Measurements from ENCODE around the gene EPS15. TPM values are rescaled to one million over a fixed set of nuclear protein-coding genes. Genes with fewer than 3 reads are reported as not detected.

EPS15 gene
- total and polyA plus RNA-seq, 9 of the 15 experiments (the other 6 are each of a cell fraction or from before 2014, with no cell fraction given): 23.1 to 69.0 (median 41.7) TPM

DNA sequence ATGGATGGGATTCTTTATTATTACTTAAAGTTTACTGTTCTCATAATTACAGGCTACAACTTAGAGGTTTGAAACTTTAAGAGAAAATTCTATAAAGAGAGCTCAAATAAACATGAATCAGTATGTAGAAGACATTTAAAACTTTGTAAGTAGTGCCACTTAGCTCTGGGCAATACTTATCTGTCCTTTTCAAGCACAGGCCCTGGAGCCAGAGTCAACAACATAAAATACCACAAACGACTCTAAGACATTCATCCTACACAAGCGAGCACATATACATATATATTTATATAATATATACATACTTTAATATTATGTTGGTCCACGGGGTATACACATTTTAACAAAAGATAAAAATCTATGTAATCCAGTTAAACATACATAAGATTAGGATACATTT, 164.7 kb downstream of the EPS15 start (continued):
- TF ChIP-seq PYGO2 (tag; IDR thresholded peaks at IDR 0.05) (no peak), TBL1XR1 (IDR thresholded peaks at IDR 0.05; ENCODE audit: low read length in 2 of 2) (no peak), BDP1 (IDR thresholded peaks at IDR 0.05; ENCODE audit: insufficient read depth, insufficient read length) (no peak), DMBX1 (CRISPR knock-in tag; IDR thresholded peaks at IDR 0.05; ENCODE audit: borderline replicate concordance) (no peak)

DNA sequence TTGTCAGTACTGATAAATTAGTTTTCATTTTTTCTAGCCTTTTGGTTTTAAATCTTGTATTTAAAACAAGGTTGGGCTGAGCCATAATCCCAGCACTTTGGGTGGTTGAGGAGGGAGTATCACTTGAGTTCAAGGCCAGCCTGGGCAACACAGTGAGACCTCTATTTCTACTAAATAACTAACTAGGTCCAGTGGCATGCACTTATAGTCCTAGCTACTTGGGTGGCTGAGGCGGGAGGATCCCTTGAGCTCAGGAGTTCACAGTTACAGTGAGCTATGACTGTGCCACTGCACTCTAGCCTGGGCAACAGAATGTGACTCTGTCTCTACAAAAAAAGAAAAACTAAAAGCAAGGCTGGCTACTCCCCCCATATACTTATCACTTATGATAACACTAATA, 167.2 kb downstream of the EPS15 start:
- intact Hi-C loops (cut with micrococcal nuclease): no loop called here
- ChIA-PET POLR2A (interaction anchor here (0.7 kb wide), 2 partner anchors 21 to 133 kb away, joined by 3 to 4 read pairs; no protein-coding TSS in a partner anchor), CTCF (ENCODE audit: low intra/inter-chr PET ratio) (no interaction called here)
- no peaks in the 10 kb centered on the region for H3K9me3 ChIP-seq (replicated peaks; ENCODE audit: control insufficient read depth, insufficient read depth, low read depth, low read length)
- H2AFZ ChIP-seq (ENCODE audit: low read depth, low read length): no peak overlapping the region
- no peak overlapping the region for H3K9ac ChIP-seq (ENCODE audit: insufficient read depth in 1 of 2, low read depth in 2 of 2, low read length in 2 of 2)
- ATAC-seq (no peak), FAIRE-seq (no peak), DNase-seq (ENCODE audit: extremely low read depth in 1 of 4, low spot score in 3 of 4) (no peak)
- no peaks in the 10 kb centered on the region for H3K79me2 ChIP-seq (ENCODE audit: control insufficient read depth, insufficient read depth, low read length)
- in situ Hi-C loops (cut with MboI): no loop called here
- no peaks in the 10 kb centered on the region for H3K9me1 ChIP-seq (ENCODE audit: control insufficient read depth, insufficient read depth, low read length)
- peaks cover 20% of the 10 kb centered on the region for H3K36me3 ChIP-seq (ENCODE audit: control insufficient read depth, insufficient read depth, low read length)
- H4K20me1 ChIP-seq (replicated peaks; ENCODE audit: control insufficient read depth, insufficient read depth, low read length): 0 out of 2 replicates have a peak, but pooled peaks cover 3% of the 10 kb centered on the region
- no peak overlapping the region for H3K27ac ChIP-seq (ENCODE audit: extremely low read depth, low read depth, low read length)
- H3K4me2 ChIP-seq (ENCODE audit: insufficient read depth, low read length): no peak overlapping the region
- BruUV-seq (replicated peaks): no TSS peak
- TF ChIP-seq ZNF165 (CRISPR knock-in tag; IDR thresholded peaks at IDR 0.05; ENCODE audit: borderline replicate concordance): no peak
- 0 out of 2 replicates have a peak, but pooled peaks have one; percentile 3 for TF ChIP-seq POLR2A (conservative IDR thresholded peaks at IDR 0.05)
- no peak for TF ChIP-seq MITF (IDR thresholded peaks at IDR 0.05)
- no peak for TF ChIP-seq PREB (CRISPR knock-in tag; IDR thresholded peaks at IDR 0.05)
- 100% methylated on average over 1 of the region's 1 CpG for WGBS (ENCODE audit: insufficient coverage, low coverage, missing lambda C conversion rate)
- H3K27me3 ChIP-seq (ENCODE audit: control insufficient read depth in 2 of 2, insufficient read depth in 2 of 2, low read length in 2 of 2): no peaks in the 10 kb centered on the region
- no peaks in the 10 kb centered on the region for H3K4me1 ChIP-seq (replicated peaks in 1 of 2; ENCODE audit: control insufficient read depth in 2 of 2, insufficient read depth in 2 of 2, low read length in 2 of 2)
- no peak overlapping the region for H3K4me3 ChIP-seq

Data from K562 (cell line).